UCSD-AML1 (cell line): Measurements from ENCODE around the gene GIPR.
A peak's percentile ranks its signal among the peaks of the same experiment; 100 is the strongest.
"Not testable (repeated sequence)": the region's sequence is repeated elsewhere in the genome, so short reads cannot be mapped to it uniquely, and the experiment has no call there.

ENCODE experiments used
- DNase-seq: peaks from one replicate; lab custom pipeline; 2025; ENCODE audit not compliant: unreplicated experiment; lab: John Stamatoyannopoulos, UW

Gene GIPR

DNA sequence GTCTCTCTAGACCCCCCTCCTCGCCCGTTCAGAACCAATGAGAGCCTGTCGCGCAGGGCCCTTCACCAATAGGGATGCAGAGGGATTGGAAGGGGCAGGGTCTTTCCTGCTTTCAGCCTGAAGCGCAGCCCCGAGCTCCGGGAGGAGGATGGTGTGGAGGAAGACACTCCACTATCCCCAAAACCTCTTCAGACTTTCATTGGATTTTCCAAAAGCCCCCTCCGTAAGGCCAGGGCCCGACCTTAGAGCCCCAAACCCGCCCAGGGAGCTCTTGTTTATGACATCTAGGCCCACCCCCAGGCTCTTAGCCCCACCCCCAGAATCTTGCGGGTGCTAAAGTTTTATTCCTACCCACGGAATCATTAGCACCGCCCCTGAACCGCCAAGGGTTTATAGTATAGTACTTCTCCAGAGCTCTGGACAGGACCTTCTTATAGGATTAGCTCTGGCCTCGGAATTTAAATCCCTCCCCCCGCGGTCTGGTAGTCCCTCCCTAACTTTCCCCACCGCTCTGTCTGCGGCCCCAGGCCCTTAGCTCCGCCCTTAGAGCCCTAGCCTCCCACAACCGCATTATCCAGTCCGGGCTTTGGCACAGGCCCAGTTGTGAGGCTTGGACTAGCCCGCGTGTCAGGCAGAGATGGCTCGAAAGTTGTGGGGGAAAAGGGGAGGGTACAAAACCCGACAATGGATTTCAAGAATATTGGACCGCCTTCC lies 22.2 kb upstream of the GIPR start:
- peak; percentile 91 for DNase-seq

DNA sequence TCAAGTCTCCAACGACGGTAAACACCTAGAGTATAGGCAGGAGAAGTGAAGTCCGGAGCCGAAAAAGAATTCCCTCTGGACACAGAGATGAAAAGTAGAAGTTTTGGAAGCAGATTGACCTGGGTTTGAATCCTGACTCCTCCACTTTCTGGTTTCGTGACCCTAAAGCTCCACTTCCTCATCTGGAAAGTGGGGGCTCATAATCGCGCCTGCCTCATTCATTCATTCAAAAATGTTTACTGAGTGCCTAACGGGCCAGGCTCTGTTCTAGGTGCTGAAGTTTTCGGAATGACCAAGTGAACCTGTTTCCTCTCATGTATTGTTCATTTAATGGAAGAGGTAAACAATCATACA lies 21.7 kb upstream of the GIPR start:
- DNase-seq, result no peak

GRCh38 chr19:45650722-45651121 lies 17.3 kb upstream of the GIPR start:
- no peak for DNase-seq

DNA sequence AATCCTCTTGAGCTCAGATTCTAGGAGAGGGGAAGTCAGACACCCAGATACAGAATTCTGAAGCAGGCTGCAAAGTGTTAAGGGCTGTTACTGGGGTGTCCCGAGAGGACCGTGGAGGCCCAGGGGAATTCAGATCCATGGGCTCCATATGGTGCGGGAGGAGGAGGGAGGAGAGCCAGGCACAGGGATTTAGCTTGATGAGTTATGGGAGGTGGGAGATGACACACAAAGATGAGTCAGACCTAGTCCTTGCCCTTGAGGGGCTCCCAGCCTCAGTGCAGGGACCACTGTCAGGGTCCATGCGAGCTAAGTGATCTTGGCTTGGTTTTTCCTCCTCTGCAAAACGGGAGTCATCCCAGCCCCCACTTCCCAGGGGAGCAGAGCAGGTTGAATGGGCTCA lies 14.4 kb upstream of the GIPR start:
- no peak for DNase-seq

DNA sequence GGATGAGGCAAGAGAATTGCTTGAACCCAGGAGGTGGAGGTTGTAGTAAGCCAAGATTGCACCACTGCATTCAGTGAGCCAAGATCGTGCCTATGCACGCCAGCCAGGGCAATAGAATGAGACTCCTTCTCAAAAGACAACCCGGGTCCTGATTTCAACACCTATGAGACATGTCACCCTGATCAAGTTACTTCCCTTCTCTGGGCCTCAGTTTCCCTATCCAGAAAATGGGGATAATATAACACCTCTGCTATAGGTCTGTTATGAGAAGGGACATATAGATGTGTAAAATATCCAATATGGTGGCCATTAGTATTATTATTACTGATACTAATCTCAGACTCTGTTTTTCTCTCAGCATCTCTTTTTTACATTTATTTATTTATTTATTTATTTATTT lies 12.9 kb upstream of the GIPR start:
- DNase-seq, result no peak

- DNase-seq, result no peak
Observed at GRCh38 chr19:45657520-45658167, 10.4 kb upstream of the GIPR start.

DNA sequence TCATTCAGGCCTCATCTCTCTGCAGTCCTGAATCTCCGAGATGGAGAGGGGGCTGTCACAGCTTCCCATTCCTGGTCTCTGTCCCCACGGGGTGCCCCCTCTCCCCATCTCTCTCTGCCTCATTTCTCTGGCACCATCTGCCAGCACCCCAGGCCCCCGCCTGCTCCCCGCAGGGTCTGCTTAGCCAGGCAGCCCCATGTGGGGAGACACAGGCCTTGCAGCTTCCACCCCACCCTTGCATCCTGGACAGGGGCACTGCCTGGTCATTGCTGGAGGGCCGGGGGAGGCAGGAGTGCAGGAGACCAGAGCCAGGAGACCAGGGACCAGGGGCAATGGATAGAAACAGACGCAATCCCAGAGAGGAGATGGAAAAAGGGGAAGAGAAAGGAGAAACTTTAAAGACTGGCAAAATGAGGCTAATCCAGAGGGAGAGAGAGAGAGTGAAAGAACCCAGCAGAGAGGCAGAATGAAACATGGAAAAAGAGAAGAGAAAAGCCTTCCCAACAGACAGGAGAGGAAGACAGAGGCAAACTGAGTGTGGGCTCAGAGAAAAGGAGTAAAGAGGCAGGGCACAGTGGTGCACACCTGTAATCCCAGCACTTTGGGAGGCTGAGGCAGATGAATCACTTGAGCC lies 8.8 kb upstream of the GIPR start:
- no peak for DNase-seq

DNA sequence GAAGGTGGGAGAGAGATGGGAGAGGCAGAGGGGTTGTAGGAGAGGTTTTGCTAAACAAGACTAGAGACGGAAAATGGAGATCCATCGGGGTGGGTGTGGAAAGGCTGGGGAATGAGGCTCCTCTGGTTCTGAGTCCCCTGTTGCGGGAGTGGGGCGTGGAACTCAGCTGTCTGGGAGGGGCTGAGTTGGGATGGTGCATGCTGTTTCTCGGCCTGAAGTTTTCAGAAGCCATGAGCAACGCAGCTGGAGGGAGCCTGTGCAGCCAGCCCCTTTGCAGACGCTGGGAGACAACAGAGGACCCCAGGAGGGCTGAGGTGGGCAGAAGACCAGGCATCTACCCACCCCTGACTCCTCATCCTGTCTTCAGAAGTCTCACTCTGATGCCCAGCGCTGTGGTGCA lies 7.4 kb upstream of the GIPR start:
- no peak for DNase-seq

DNA sequence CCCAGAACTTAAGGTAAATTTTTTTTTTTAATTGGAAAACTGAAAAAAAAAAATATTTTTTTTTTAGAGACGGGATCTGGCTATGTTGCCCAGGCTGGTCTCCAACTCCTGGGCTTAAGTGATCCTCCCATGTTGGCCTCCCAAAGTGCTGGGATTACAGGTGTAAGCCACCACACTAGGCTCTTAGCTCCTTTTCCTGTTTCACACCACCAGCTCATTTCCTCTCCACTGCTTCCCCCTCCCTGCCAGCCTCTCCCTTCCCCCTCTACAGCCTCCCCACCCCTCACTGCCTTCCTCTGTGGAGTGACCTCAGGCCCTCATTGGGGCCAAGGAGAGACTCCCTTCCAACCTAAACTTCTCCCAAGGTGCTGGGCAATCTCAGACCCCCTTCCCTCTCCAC lies 4.2 kb upstream of the GIPR start:
- peak; percentile 28 for DNase-seq

DNA sequence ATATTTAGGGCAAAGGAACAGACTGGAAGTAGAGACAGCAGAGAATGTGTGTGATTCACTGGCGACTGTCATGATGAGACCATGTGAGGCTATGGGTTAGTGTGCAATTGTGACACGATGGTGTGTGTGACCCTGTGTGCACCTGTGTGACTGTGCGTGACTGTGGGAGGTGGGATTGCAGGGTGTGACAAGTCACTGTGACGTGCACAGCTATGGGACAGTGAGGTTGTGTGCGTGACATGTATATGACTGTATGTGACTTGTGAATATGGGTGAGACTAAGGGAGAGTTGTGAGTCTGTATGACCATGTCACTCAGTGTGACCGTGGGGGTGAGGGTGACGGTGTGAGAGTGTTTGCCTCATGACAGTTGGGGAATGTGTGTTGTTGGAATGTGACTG lies 3.4 kb upstream of the GIPR start:
- DNase-seq, result no peak

- DNase-seq, result no peak
Observed at GRCh38 chr19:45668342-45668871, 386 bp downstream of the GIPR start.

DNA sequence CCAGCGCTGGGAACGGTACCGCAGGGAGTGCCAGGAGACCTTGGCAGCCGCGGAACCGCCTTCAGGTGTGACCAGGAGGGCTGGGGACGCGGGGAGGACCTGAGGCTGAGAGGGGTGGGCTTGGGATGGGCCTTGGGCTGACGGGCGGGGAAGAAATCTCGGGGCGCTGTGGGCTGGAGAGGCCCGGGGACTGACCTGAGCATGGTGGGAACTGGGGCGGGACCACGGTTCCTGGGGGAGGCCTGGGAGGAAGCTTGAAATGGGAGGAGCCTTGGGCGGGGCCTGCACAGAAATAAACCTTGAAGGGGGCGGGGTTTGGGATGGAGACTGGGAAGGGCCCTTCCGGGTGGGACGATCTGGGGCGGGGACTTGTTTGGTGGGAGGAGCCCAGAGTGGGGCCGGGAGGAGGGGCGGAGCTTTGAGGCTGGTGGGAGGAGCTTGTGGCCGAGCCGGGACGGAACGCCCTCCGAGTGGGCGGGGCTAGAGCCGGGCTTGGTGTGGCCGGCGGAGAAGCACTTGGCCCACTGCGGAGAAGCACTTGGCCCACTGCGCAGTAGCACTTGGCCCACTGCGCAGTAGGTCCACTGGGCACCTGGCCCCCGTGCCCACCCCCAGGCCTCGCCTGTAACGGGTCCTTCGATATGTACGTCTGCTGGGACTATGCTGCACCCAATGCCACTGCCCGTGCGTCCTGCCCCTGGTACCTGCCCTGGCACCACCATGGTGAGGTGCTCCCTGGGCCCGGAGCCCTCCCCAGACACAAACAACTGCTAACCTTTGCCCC lies 2.8 kb downstream of the GIPR start:
- peak; percentile 31 for DNase-seq

- DNase-seq, result no peak
Observed at GRCh38 chr19:45674946-45675345, 6.9 kb downstream of the GIPR start.

DNA sequence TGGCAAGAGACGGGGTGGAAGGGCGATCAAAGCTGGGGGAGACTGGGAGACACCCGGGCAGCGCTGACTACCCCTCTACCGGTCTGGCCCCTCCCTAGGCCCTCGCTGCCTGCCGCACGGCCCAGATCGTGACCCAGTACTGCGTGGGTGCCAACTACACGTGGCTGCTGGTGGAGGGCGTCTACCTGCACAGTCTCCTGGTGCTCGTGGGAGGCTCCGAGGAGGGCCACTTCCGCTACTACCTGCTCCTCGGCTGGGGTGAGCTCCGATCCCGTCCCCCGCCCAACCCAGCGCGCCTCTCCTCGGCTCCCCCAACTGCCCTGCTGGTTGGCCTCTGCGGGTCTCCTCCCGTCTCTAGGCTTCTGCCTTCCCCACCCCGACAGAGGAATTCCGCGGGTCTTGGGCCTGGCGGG lies 8.8 kb downstream of the GIPR start:
- DNase-seq, result no peak

- peak; percentile 47 for DNase-seq
Observed at GRCh38 chr19:45677351-45678230, 9.6 kb downstream of the GIPR start.

- peak; percentile 85 for DNase-seq
Observed at GRCh38 chr19:45681391-45682015, 13.5 kb downstream of the GIPR start.

GRCh38 chr19:45682117-45682516 lies 14.1 kb downstream of the GIPR start:
- no peak for DNase-seq

GRCh38 chr19:45682908-45683307 lies 14.9 kb downstream of the GIPR start:
- DNase-seq, result no peak

DNA sequence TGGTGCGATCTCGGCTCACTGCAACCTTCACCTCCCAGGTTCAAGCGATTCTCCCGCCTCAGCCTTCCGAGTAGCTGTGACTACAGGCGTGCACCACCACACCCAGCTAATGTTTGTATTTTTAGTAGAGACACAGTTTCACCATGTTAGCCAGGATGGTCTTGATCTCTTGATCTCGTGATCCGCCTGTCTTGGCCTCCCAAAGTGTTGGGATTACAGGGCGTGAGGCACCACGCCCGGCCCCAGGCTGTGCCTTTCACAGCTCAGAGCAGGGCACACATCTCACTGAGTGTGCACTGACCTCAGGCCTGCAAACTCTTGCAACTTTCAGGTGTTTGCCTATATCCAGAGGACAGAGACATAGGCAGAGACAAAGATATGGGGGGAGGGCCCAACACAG lies 17.0 kb downstream of the GIPR start:
- DNase-seq, result not testable (repeated sequence)

DNA sequence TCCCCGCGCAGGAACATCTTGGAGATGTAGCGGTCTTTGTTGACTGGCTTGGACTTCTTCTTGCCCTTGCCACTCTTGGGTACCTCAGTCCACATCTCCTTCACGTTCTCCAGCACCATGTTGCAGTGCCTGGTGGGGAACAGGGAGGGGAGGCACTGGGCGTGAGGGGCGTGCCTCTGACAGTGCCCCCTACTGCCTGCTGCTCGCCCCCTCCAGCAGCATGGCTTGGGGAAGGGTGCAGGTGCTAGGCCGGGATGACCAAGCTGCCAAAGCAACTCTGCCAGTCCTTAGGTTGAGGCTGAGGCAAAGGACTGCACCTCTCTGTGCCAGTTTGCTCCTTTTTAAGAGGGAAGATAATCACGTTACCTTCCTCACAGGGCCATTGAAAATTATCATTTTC lies 19.6 kb downstream of the GIPR start:
- no peak for DNase-seq
